ENCODE data around the gene CNTNAP3B.
"Not testable (repeated sequence)": the region's sequence is repeated elsewhere in the genome, so short reads cannot be mapped to it uniquely, and the experiment has no call there.

DNA sequence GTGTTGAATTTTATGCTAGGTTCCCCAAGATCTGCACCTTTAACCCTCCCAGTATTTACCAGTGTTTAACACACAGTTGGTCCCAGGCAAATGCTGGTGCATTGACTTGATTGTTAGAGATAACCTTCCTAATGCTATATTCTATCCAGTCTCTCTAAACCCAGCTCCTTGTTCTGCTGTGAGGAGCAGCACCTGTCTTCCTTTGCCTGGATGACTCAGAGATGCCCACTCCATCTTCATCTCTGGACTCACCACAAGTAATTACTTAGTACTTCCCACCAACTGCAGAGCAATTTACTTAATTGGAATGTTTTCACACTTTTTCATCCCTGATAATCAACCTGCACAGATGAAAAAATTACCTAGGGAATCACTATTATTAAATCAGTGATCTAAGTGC lies 108.6 kb downstream of the CNTNAP3B start:
- TF ChIP-seq, protein P1, sequence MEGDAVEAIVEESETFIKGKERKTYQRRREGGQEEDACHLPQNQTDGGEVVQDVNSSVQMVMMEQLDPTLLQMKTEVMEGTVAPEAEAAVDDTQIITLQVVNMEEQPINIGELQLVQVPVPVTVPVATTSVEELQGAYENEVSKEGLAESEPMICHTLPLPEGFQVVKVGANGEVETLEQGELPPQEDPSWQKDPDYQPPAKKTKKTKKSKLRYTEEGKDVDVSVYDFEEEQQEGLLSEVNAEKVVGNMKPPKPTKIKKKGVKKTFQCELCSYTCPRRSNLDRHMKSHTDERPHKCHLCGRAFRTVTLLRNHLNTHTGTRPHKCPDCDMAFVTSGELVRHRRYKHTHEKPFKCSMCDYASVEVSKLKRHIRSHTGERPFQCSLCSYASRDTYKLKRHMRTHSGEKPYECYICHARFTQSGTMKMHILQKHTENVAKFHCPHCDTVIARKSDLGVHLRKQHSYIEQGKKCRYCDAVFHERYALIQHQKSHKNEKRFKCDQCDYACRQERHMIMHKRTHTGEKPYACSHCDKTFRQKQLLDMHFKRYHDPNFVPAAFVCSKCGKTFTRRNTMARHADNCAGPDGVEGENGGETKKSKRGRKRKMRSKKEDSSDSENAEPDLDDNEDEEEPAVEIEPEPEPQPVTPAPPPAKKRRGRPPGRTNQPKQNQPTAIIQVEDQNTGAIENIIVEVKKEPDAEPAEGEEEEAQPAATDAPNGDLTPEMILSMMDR (IDR thresholded peaks at IDR 0.05), result not testable (repeated sequence)
- TF ChIP-seq POLR2A (IDR thresholded peaks at IDR 0.05), result not testable (repeated sequence)

Data from uterus (tissue), 2 donors.